ENCODE measurements around the gene ZNF593. TPM values are rescaled to one million over a fixed set of nuclear protein-coding genes. Genes with fewer than 3 reads are reported as not detected.

ZNF593 gene
- total and polyA plus RNA-seq, 10 of the 15 experiments (the other 5 are each of a cell fraction or from before 2014, with no cell fraction given), result 7.7 to 156 (median 51.0) TPM

DNA sequence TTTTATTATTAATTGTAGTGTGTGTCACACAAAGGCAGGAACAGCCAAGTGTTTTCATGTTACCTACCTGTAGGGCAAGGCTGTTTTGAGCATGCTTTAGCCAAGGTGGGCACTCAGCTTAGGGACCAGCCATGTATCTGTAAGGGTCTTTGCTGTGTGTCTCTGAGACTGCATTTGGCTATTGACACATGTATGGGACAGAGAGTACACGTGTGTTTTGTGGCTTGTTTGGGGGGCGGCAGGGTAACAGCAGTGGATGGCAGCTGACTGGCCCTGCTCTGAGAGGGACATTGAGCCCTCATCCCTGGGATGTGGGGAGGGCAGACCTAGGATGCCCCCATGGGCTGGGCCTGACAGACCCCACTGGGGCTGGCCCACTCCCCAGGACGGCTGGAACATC is 27.6 kb downstream of the ZNF593 start (continued):
- TF ChIP-seq, protein P1, sequence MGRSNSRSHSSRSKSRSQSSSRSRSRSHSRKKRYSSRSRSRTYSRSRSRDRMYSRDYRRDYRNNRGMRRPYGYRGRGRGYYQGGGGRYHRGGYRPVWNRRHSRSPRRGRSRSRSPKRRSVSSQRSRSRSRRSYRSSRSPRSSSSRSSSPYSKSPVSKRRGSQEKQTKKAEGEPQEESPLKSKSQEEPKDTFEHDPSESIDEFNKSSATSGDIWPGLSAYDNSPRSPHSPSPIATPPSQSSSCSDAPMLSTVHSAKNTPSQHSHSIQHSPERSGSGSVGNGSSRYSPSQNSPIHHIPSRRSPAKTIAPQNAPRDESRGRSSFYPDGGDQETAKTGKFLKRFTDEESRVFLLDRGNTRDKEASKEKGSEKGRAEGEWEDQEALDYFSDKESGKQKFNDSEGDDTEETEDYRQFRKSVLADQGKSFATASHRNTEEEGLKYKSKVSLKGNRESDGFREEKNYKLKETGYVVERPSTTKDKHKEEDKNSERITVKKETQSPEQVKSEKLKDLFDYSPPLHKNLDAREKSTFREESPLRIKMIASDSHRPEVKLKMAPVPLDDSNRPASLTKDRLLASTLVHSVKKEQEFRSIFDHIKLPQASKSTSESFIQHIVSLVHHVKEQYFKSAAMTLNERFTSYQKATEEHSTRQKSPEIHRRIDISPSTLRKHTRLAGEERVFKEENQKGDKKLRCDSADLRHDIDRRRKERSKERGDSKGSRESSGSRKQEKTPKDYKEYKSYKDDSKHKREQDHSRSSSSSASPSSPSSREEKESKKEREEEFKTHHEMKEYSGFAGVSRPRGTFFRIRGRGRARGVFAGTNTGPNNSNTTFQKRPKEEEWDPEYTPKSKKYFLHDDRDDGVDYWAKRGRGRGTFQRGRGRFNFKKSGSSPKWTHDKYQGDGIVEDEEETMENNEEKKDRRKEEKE (IDR thresholded peaks at IDR 0.05), result no peak
- TF ChIP-seq ATF7 (IDR thresholded peaks at IDR 0.05; ENCODE audit: low read depth) (no peak), CEBPB (IDR thresholded peaks at IDR 0.05; ENCODE audit: borderline replicate concordance in 1 of 2, low read depth in 2 of 2, low read length in 2 of 2) (no peak)
- TF ChIP-seq, protein P2, sequence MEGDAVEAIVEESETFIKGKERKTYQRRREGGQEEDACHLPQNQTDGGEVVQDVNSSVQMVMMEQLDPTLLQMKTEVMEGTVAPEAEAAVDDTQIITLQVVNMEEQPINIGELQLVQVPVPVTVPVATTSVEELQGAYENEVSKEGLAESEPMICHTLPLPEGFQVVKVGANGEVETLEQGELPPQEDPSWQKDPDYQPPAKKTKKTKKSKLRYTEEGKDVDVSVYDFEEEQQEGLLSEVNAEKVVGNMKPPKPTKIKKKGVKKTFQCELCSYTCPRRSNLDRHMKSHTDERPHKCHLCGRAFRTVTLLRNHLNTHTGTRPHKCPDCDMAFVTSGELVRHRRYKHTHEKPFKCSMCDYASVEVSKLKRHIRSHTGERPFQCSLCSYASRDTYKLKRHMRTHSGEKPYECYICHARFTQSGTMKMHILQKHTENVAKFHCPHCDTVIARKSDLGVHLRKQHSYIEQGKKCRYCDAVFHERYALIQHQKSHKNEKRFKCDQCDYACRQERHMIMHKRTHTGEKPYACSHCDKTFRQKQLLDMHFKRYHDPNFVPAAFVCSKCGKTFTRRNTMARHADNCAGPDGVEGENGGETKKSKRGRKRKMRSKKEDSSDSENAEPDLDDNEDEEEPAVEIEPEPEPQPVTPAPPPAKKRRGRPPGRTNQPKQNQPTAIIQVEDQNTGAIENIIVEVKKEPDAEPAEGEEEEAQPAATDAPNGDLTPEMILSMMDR (IDR thresholded peaks at IDR 0.05 in 2 of 3, conservative IDR thresholded peaks at IDR 0.05 in 1 of 3; ENCODE audit: control insufficient read depth in 2 of 3, extremely low read depth in 1 of 3, insufficient read depth in 1 of 3, low read depth in 3 of 3, low read length in 3 of 3), result no peak
- TF ChIP-seq, protein P3, sequence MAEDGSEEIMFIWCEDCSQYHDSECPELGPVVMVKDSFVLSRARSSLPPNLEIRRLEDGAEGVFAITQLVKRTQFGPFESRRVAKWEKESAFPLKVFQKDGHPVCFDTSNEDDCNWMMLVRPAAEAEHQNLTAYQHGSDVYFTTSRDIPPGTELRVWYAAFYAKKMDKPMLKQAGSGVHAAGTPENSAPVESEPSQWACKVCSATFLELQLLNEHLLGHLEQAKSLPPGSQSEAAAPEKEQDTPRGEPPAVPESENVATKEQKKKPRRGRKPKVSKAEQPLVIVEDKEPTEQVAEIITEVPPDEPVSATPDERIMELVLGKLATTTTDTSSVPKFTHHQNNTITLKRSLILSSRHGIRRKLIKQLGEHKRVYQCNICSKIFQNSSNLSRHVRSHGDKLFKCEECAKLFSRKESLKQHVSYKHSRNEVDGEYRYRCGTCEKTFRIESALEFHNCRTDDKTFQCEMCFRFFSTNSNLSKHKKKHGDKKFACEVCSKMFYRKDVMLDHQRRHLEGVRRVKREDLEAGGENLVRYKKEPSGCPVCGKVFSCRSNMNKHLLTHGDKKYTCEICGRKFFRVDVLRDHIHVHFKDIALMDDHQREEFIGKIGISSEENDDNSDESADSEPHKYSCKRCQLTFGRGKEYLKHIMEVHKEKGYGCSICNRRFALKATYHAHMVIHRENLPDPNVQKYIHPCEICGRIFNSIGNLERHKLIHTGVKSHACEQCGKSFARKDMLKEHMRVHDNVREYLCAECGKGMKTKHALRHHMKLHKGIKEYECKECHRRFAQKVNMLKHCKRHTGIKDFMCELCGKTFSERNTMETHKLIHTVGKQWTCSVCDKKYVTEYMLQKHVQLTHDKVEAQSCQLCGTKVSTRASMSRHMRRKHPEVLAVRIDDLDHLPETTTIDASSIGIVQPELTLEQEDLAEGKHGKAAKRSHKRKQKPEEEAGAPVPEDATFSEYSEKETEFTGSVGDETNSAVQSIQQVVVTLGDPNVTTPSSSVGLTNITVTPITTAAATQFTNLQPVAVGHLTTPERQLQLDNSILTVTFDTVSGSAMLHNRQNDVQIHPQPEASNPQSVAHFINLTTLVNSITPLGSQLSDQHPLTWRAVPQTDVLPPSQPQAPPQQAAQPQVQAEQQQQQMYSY (CRISPR knock-in tag; IDR thresholded peaks at IDR 0.05), result no peak
